HEK293 (cell line): ENCODE data around the gene CNFN.

ENCODE experiments used
- CTCF ChIA-PET: fragments of 350-600 bp; formaldehyde crosslinking; extraction: SDS; loops from one replicate; lab custom pipeline; 2021; ENCODE audit warnings: antibody characterized with exemption; lab: Yijun Ruan, JAX
- POLR2A ChIA-PET: fragments of 300-600 bp; formaldehyde crosslinking; extraction: SDS; loops from one replicate; lab custom pipeline; 2020; ENCODE audit warnings: antibody characterized with exemption, inconsistent platforms; lab: Yijun Ruan, JAX
- H3K27ac ChIP-seq: fragments of 200-500 bp; sonication (Bioruptor generic); 2 replicates; pipeline ENCODE4 v1.5.1; 2014; ENCODE audit warnings: low read depth, low read length, control low read depth, inconsistent platforms; ENCODE audit errors: extremely low read depth
- H3K36me3 ChIP-seq, 2 experiments: fragments of 200-500 bp in 1 of 2; sonication (Bioruptor generic) in 1 of 2; 1 replicate in 1 of 2; 2 replicates in 1 of 2; pipeline ENCODE4 v1.5.1; 2014 to 2017; ENCODE audit warnings: inconsistent platforms in 2 of 2, low read length in 2 of 2; ENCODE audit not compliant: control insufficient read depth in 2 of 2, insufficient read depth in 1 of 2
- H3K4me1 ChIP-seq: fragments of 200-500 bp; sonication (Bioruptor generic); 2 replicates; pipeline ENCODE4 v1.5.1; 2014; ENCODE audit warnings: mild to moderate bottlenecking, low read length, inconsistent platforms; ENCODE audit not compliant: control insufficient read depth, insufficient read depth
- H3K4me3 ChIP-seq: 2 replicates; pipeline ENCODE4 v1.5.1; 2011; ENCODE audit warnings: low read depth, mild to moderate bottlenecking, control low read depth, low read length, moderate library complexity
- H3K9me3 ChIP-seq: fragments of 200-500 bp; sonication (Bioruptor generic); 2 replicates; pipeline ENCODE4 v1.5.1; 2014; ENCODE audit warnings: low read depth, low read length, inconsistent platforms; ENCODE audit not compliant: control insufficient read depth, insufficient read depth
- EGR2 ChIP-seq: fragments of 450-650 bp; formaldehyde crosslinking; IDR thresholded peaks from 2 replicates; pipeline ENCODE4 v1.5.1; 2016; ENCODE audit warnings: low read depth, missing biosample characterization, missing genetic modification characterization
- GLIS2 ChIP-seq: fragments of 450-650 bp; formaldehyde crosslinking; IDR thresholded peaks from 2 replicates; pipeline ENCODE4 v1.5.1; 2016; ENCODE audit warnings: missing biosample characterization, missing genetic modification characterization
- ZBTB20 ChIP-seq: fragments of 450-650 bp; formaldehyde crosslinking; IDR thresholded peaks from 2 replicates; pipeline ENCODE4 v1.5.1; 2016; ENCODE audit warnings: missing biosample characterization, missing genetic modification characterization
- ZBTB48 ChIP-seq: fragments of 450-650 bp; formaldehyde crosslinking; IDR thresholded peaks from 2 replicates; pipeline ENCODE4 v1.5.1; 2016; ENCODE audit warnings: missing biosample characterization, missing genetic modification characterization
- ZFP3 ChIP-seq: fragments of 450-650 bp; formaldehyde crosslinking; IDR thresholded peaks from 2 replicates; pipeline ENCODE4 v1.5.1; 2016; ENCODE audit warnings: low read depth, missing biosample characterization, missing genetic modification characterization
- ZIC2 ChIP-seq: fragments of 450-650 bp; formaldehyde crosslinking; IDR thresholded peaks from 2 replicates; pipeline ENCODE4 v1.5.1; 2016; ENCODE audit warnings: missing biosample characterization, missing genetic modification characterization
- ZNF274 ChIP-seq, 2 experiments: fragments of 200-500 bp in 1 of 2; fragments of 450-650 bp in 1 of 2; sonication (Bioruptor generic) in 1 of 2; formaldehyde crosslinking in 1 of 2; IDR thresholded peaks; 2 replicates each; pipeline versions ENCODE4 v1.5.1 to v1.6.1; 2014 to 2016; ENCODE audit warnings: borderline replicate concordance in 1 of 2, inconsistent platforms in 1 of 2, low read length in 1 of 2, missing biosample characterization in 1 of 2, missing genetic modification characterization in 1 of 2
- ZNF350 ChIP-seq: fragments of 450-650 bp; formaldehyde crosslinking; IDR thresholded peaks from 2 replicates; pipeline ENCODE4 v1.5.0; 2017; ENCODE audit warnings: missing biosample characterization, mild to moderate bottlenecking, missing genetic modification characterization
- ZNF561 ChIP-seq: fragments of 450-650 bp; IDR thresholded peaks from 2 replicates; pipeline ENCODE4 v1.5.1; 2018; ENCODE audit warnings: missing biosample characterization, missing genetic modification characterization, borderline replicate concordance
- ZNF600 ChIP-seq: fragments of 450-650 bp; formaldehyde crosslinking; IDR thresholded peaks from 2 replicates; pipeline ENCODE4 v1.5.1; 2016; ENCODE audit warnings: missing biosample characterization, missing genetic modification characterization
- ZNF76 ChIP-seq: fragments of 450-650 bp; formaldehyde crosslinking; IDR thresholded peaks from 2 replicates; pipeline ENCODE4; 2016; ENCODE audit warnings: low read depth, missing biosample characterization, missing genetic modification characterization, borderline replicate concordance
- ZXDB ChIP-seq: fragments of 450-650 bp; formaldehyde crosslinking; IDR thresholded peaks from 2 replicates; pipeline ENCODE4 v1.5.1; 2016; ENCODE audit warnings: missing biosample characterization, missing genetic modification characterization
- TF ChIP-seq, protein P1 (sequence below): fragments of 450-650 bp; formaldehyde crosslinking; IDR thresholded peaks from 2 replicates; pipeline ENCODE4 v1.5.1; 2016; ENCODE audit warnings: missing biosample characterization, missing genetic modification characterization
- TF ChIP-seq, protein P2 (sequence below): fragments of 450-650 bp; formaldehyde crosslinking; optimal IDR thresholded peaks from 2 replicates; pipeline ENCODE3; 2016; ENCODE audit warnings: missing biosample characterization, mild to moderate bottlenecking, missing genetic modification characterization
- TF ChIP-seq, protein P3 (sequence below): fragments of 450-650 bp; formaldehyde crosslinking; conservative IDR thresholded peaks from 2 replicates; pipeline ENCODE4 v1.5.1; 2016; ENCODE audit warnings: low read depth, missing biosample characterization, missing genetic modification characterization
- TF ChIP-seq, protein P4 (sequence below): fragments of 450-650 bp; formaldehyde crosslinking; IDR thresholded peaks from 2 replicates; pipeline ENCODE4 v1.5.1; 2016; ENCODE audit warnings: missing biosample characterization, missing genetic modification characterization
- TF ChIP-seq, protein P5 (sequence below): fragments of 450-650 bp; formaldehyde crosslinking; IDR thresholded peaks from 2 replicates; pipeline ENCODE4 v1.5.1; 2017; ENCODE audit warnings: missing biosample characterization, mild to moderate bottlenecking, missing genetic modification characterization, moderate library complexity

The CNFN gene

DNA sequence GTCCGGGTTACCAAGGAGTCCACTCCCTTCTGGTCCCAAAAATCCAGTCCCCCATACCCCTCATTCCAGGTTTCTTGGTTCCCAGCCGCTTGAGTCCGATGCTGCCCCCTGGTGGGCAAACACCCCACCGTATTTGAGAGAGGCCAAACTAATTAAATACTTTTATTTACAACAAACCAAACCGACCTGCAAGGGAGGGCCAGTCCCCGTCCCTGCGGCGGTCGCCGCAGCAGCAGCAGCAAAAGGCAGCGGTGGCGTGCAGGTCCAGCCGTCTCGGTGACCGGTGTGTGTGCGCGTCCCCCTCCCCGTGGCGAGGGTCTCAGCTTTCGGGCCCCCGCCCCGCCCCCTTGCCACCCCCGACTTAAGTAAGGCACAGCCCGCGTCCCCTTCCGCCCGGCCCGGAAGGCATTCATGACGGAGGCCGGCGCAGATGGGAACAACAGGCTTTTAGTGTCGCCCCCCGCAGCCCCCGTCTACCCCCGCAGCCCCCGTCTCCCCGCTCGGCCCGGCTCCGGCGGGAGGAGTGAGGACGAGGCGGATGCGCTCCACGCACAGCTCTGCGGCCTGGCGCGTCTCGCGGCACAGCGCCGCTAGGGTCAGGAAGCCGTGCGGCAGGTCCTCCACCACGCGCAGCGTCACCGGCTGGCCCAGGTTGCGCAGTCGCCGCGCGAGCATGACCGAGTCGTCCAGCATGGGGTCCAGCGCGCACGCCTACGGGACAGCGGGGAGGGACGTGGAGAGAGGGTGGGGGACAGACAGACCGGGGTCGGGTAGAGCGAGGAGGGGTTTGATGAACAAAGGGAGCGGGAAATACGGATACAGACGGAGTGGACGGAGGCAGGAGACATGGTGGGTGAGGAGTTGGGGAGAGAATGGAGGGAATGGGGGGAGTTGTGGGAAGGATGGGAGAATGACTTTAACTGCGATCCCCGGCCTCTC, 11.5 kb upstream of the CNFN start (continued):
- TF ChIP-seq, protein P1, sequence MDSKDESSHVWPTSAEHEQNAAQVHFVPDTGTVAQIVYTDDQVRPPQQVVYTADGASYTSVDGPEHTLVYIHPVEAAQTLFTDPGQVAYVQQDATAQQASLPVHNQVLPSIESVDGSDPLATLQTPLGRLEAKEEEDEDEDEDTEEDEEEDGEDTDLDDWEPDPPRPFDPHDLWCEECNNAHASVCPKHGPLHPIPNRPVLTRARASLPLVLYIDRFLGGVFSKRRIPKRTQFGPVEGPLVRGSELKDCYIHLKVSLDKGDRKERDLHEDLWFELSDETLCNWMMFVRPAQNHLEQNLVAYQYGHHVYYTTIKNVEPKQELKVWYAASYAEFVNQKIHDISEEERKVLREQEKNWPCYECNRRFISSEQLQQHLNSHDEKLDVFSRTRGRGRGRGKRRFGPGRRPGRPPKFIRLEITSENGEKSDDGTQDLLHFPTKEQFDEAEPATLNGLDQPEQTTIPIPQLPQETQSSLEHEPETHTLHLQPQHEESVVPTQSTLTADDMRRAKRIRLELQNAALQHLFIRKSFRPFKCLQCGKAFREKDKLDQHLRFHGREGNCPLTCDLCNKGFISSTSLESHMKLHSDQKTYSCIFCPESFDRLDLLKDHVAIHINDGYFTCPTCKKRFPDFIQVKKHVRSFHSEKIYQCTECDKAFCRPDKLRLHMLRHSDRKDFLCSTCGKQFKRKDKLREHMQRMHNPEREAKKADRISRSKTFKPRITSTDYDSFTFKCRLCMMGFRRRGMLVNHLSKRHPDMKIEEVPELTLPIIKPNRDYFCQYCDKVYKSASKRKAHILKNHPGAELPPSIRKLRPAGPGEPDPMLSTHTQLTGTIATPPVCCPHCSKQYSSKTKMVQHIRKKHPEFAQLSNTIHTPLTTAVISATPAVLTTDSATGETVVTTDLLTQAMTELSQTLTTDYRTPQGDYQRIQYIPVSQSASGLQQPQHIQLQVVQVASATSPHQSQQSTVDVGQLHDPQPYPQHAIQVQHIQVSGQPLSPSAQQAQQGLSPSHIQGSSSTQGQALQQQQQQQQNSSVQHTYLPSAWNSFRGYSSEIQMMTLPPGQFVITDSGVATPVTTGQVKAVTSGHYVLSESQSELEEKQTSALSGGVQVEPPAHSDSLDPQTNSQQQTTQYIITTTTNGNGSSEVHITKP (tag by site-specific recombination) = peak; percentile 43; the same call in 1 of the 2 replicates
- TF ChIP-seq ZBTB48 = peak; percentile 61
- TF ChIP-seq, protein P2, sequence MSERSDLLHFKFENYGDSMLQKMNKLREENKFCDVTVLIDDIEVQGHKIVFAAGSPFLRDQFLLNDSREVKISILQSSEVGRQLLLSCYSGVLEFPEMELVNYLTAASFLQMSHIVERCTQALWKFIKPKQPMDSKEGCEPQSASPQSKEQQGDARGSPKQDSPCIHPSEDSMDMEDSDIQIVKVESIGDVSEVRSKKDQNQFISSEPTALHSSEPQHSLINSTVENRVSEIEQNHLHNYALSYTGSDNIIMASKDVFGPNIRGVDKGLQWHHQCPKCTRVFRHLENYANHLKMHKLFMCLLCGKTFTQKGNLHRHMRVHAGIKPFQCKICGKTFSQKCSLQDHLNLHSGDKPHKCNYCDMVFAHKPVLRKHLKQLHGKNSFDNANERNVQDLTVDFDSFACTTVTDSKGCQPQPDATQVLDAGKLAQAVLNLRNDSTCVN (tag by site-specific recombination) = peak; percentile 75
- TF ChIP-seq ZNF600 (tag by site-specific recombination) = 0 out of 2 replicates have a peak, but pooled peaks have one; percentile 18
- TF ChIP-seq ZNF561 (tag by site-specific recombination) = peak; percentile 44; the same call in 1 of the 2 replicates
- TF ChIP-seq, protein P3, sequence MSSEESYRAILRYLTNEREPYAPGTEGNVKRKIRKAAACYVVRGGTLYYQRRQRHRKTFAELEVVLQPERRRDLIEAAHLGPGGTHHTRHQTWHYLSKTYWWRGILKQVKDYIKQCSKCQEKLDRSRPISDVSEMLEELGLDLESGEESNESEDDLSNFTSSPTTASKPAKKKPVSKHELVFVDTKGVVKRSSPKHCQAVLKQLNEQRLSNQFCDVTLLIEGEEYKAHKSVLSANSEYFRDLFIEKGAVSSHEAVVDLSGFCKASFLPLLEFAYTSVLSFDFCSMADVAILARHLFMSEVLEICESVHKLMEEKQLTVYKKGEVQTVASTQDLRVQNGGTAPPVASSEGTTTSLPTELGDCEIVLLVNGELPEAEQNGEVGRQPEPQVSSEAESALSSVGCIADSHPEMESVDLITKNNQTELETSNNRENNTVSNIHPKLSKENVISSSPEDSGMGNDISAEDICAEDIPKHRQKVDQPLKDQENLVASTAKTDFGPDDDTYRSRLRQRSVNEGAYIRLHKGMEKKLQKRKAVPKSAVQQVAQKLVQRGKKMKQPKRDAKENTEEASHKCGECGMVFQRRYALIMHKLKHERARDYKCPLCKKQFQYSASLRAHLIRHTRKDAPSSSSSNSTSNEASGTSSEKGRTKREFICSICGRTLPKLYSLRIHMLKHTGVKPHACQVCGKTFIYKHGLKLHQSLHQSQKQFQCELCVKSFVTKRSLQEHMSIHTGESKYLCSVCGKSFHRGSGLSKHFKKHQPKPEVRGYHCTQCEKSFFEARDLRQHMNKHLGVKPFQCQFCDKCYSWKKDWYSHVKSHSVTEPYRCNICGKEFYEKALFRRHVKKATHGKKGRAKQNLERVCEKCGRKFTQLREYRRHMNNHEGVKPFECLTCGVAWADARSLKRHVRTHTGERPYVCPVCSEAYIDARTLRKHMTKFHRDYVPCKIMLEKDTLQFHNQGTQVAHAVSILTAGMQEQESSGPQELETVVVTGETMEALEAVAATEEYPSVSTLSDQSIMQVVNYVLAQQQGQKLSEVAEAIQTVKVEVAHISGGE (tag by site-specific recombination) = peak; percentile 44; the same call in 1 of the 2 replicates

DNA sequence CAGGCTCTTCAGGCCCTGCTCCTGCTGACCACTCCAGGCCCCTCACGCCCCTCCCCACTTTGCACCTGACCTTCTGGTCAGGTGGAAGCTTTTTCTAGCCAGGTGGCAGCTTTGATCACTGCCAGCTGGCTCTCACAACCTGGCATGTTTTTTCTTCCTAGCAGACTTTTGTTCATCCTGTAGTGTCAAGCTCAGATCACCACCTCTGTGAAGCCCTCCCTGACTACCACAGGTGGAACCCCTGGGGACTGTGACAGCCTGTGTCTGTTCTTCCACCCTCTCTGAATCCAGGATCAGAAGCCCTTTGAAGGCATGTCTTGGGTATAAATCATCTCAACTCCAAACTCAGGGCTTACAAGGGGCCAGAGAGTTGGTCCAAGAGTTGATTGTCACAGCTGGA, 10.3 kb upstream of the CNFN start:
- POLR2A ChIA-PET = interaction anchor here (0.6 to 1.3 kb wide), 2 partner anchors 13 to 59 kb away, joined by 5 to 6 read pairs; no protein-coding TSS in a partner anchor
- H3K36me3 ChIP-seq = peaks cover 2 to 4% of the 10 kb centered on the region in 2 experiments; a peak in 2 of 3 replicates
- peaks cover 19% of the 10 kb centered on the region for H3K4me1 ChIP-seq
- H3K4me3 ChIP-seq = no peak overlapping the region
- TF ChIP-seq ZIC2 (tag by site-specific recombination) = no peak
- TF ChIP-seq, protein P4, sequence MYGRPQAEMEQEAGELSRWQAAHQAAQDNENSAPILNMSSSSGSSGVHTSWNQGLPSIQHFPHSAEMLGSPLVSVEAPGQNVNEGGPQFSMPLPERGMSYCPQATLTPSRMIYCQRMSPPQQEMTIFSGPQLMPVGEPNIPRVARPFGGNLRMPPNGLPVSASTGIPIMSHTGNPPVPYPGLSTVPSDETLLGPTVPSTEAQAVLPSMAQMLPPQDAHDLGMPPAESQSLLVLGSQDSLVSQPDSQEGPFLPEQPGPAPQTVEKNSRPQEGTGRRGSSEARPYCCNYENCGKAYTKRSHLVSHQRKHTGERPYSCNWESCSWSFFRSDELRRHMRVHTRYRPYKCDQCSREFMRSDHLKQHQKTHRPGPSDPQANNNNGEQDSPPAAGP (tag by site-specific recombination) = no peak
- TF ChIP-seq ZBTB20 (tag by site-specific recombination) = no peak
- no peak for TF ChIP-seq ZNF274 (IDR thresholded peaks at IDR 0.05; ENCODE audit: low read length)
- no peak for TF ChIP-seq ZNF274 (tag by site-specific recombination; IDR thresholded peaks at IDR 0.05; ENCODE audit: borderline replicate concordance)
- no peak for TF ChIP-seq EGR2
- no peak for TF ChIP-seq ZNF350 (tag by site-specific recombination)
- TF ChIP-seq GLIS2 (tag by site-specific recombination) = no peak
- TF ChIP-seq ZXDB (tag by site-specific recombination) = no peak
- TF ChIP-seq, protein P5, sequence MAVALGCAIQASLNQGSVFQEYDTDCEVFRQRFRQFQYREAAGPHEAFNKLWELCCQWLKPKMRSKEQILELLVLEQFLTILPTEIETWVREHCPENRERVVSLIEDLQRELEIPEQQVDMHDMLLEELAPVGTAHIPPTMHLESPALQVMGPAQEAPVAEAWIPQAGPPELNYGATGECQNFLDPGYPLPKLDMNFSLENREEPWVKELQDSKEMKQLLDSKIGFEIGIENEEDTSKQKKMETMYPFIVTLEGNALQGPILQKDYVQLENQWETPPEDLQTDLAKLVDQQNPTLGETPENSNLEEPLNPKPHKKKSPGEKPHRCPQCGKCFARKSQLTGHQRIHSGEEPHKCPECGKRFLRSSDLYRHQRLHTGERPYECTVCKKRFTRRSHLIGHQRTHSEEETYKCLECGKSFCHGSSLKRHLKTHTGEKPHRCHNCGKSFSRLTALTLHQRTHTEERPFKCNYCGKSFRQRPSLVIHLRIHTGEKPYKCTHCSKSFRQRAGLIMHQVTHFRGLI (tag by site-specific recombination) = no peak
- TF ChIP-seq ZNF76 (tag by site-specific recombination) = no peak
- TF ChIP-seq ZFP3 (tag by site-specific recombination) = no peak
- H3K27ac ChIP-seq = 0 out of 2 replicates have a peak overlapping the region, but pooled peaks have one; percentile 27
- CTCF ChIA-PET = interaction anchor here (0.6 to 3.4 kb wide), 46 partner anchors 8 to 599 kb away, joined by 3 to 33 read pairs (median 4); partner anchors contain the start of genes CNFN and POU2F2
- H3K9me3 ChIP-seq = no peaks in the 10 kb centered on the region
